ENCODE results near the gene FGD5. TPM values are rescaled to one million over a fixed set of nuclear protein-coding genes. Genes with fewer than 3 reads are reported as not detected.

The FGD5 gene
- total RNA-seq, 4 donors from 2014 or later: 0.80 to 12.0 (median 3.9) TPM

DNA sequence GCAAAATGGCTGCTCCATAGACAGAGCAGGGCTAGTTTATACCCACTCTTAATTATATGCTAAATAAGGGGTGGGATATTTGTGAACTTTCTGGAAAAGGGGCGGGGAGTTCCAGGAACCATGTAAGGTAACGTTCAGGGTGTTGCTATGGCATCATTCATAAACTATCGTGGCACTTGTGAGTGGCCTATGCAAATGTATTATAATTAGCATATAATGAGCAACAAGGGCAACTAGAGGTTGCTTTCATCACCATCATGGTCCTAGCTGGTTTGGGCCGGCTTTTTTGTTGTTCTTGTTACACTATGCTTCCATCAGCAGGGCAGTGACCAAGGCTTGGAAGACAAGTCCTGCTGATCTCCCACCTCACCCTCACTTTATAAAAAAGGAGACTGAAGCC, 43.2 kb upstream of the FGD5 start:
- intact Hi-C loops (cut with DNase I): no loop called here
- whole genome bisulfite sequencing, 2 donors: 75 to 82% methylated on average over 4 of the region's 4 CpGs
- TF ChIP-seq POLR2A (IDR thresholded peaks at IDR 0.05) (no peak), CTCF (IDR thresholded peaks at IDR 0.05) (no peak)
- Histone ChIP-seq H3K36me3 (no peaks in the 10 kb centered on the region), H3K9me3 (peaks cover 0 to 15% (median 0%) of the 10 kb centered on the region in 3 donors), H3K4me3 (no peak overlapping the region), H3K27me3 (no peaks in the 10 kb centered on the region), H3K4me1 (no peaks in the 10 kb centered on the region), H3K27ac (no peak overlapping the region)
- no peak for DNase-seq

DNA sequence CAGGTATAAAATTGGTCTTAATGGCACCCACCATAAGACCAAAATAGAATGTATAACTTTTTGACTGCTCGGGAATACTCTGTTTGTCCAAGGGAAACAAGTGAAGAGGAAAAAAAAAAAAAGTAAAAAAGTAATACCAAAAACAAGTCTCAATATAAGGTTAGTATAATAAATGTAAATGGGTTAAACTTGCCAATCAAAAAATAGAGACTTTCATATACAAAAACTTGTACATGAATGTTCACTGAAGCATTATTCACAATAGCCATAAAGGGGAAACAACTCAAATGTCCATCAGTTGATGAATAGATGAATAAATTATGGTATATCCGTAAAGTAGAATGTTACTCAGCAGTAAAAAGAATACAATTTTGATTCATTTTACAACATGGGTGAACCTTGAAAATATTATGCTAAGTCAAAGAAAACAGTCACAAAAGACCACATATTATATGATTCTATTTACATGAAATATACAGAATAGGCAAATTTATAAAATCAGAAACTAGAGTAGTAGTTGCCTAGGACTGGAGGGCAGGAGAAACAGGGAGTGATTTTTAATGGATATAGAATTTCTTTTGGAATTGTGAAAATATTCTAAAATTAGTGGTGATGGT, 39.6 kb upstream of the FGD5 start:
- Histone ChIP-seq H3K4me3 (no peak overlapping the region), H3K36me3 (no peaks in the 10 kb centered on the region), H3K27ac (no peak overlapping the region), H3K4me1 (no peaks in the 10 kb centered on the region), H3K27me3 (peaks cover 0 to 2% (median 0%) of the 10 kb centered on the region in 4 donors), H3K9me3 (peaks cover 0 to 15% (median 0%) of the 10 kb centered on the region in 3 donors)
- DNase-seq: no peak
- TF ChIP-seq POLR2A (IDR thresholded peaks at IDR 0.05) (no peak), CTCF (IDR thresholded peaks at IDR 0.05) (no peak)
- intact Hi-C loops (cut with DNase I): no loop called here
- WGBS, 2 donors: 86 to 88% methylated on average over 2 of the region's 2 CpGs

GRCh38 chr3:14780927-14781507, 37.7 kb upstream of the FGD5 start:
- 42 to 50% methylated on average over 12 of the region's 12 CpGs for WGBS, 2 donors

GRCh38 chr3:14783480-14784086, 35.2 kb upstream of the FGD5 start:
- H3K27me3 ChIP-seq: peaks cover 0 to 25% (median 0%) of the 10 kb centered on the region in 4 donors
- H3K36me3 ChIP-seq: no peaks in the 10 kb centered on the region
- no peak for TF ChIP-seq CTCF (IDR thresholded peaks at IDR 0.05)
- TF ChIP-seq POLR2A (IDR thresholded peaks at IDR 0.05): no peak
- peaks cover 0 to 8% (median 0%) of the 10 kb centered on the region in 3 donors for H3K9me3 ChIP-seq
- intact Hi-C loops (cut with DNase I): no loop called here
- 58 to 64% methylated on average over 2 of the region's 2 CpGs for WGBS, 2 donors
- H3K4me3 ChIP-seq: no peak overlapping the region
- H3K27ac ChIP-seq: no peak overlapping the region
- peaks cover 0 to 3% (median 0%) of the 10 kb centered on the region in 3 donors for H3K4me1 ChIP-seq
- DNase-seq: no peak

More at GRCh38 chr3:14780927-14781507, 37.7 kb upstream of the FGD5 start:
- Histone ChIP-seq H3K36me3 (no peaks in the 10 kb centered on the region), H3K27ac (no peak overlapping the region), H3K4me3 (no peak overlapping the region), H3K27me3 (peaks cover 0 to 19% (median 0%) of the 10 kb centered on the region in 4 donors), H3K9me3 (peaks cover 0 to 15% (median 0%) of the 10 kb centered on the region in 3 donors), H3K4me1 (peaks cover 0 to 3% (median 0%) of the 10 kb centered on the region in 3 donors)
- TF ChIP-seq CTCF (IDR thresholded peaks at IDR 0.05) (peak in 5 of 6 experiments; percentile 30 to 52 (median 32)), POLR2A (IDR thresholded peaks at IDR 0.05) (no peak)
- intact Hi-C loops (cut with DNase I): no loop called here
- no peak for DNase-seq

DNA sequence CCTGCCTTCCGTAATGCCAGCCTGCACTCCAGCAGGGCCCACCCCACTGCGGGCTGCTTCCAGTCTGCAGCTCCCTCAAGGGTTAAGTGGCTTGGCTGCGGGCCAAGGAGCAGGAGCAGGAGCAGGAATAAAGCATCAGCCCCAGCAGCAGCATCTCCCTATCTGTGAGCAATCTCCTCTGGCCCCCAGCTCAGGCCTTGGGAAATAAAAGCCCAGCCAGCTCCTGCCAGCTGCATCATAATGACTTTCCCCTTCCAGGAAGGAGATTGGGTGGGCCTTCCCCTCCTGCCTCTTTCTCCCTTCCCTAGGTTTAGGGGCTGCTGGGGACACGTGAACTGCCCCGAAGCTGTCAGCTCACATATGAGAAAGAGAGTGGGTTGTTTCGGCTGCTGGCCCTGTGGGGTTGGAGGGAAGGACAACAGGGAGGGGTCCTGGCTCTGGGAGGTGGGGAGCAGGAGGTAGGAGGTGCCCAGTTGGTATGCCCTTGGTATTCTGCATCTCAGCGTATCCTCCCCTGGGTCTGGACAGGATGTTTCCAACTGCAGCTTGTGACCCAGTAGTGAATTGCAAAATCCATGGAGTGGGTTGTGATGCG, 34.6 kb upstream of the FGD5 start:
- Histone ChIP-seq H3K27ac (no peak overlapping the region), H3K9me3 (peaks cover 0 to 2% (median 0%) of the 10 kb centered on the region in 3 donors), H3K4me1 (peaks cover 0 to 3% (median 0%) of the 10 kb centered on the region in 3 donors), H3K27me3 (peaks cover 0 to 25% (median 0%) of the 10 kb centered on the region in 4 donors), H3K36me3 (no peaks in the 10 kb centered on the region), H3K4me3 (no peak overlapping the region)
- 59 to 63% methylated on average over 6 to 7 of the region's 8 CpGs for WGBS, 2 donors
- no peak for TF ChIP-seq CTCF (IDR thresholded peaks at IDR 0.05)
- TF ChIP-seq POLR2A (IDR thresholded peaks at IDR 0.05): no peak
- no peak for DNase-seq
- intact Hi-C loops (cut with DNase I): no loop called here

Measured in esophagus squamous epithelium (tissue), 5 donors.